ACC112 (cell line): ENCODE data around the gene KRT32.
"Not testable (repeated sequence)": the region's sequence is repeated elsewhere in the genome, so short reads cannot be mapped to it uniquely, and the experiment has no call there.

Source experiments
- H2AFZ ChIP-seq: fragments of 200-600 bp; sonication (generic); one replicate; pipeline ENCODE4 v1.6.0; 2017; ENCODE audit warnings: antibody characterized with exemption, low read length; ENCODE audit not compliant: unreplicated experiment
- H3K27ac ChIP-seq: fragments of 200-600 bp; sonication (generic); 2 replicates; pipeline ENCODE4 v1.5.1; 2014; ENCODE audit warnings: low read depth, mild to moderate bottlenecking, antibody characterized with exemption, low read length, moderate library complexity
- H3K27me3 ChIP-seq: fragments of 200-600 bp; sonication (generic); 2 replicates; pipeline ENCODE4 v1.6.1; 2014; ENCODE audit warnings: mild to moderate bottlenecking, antibody characterized with exemption, low read length, moderate library complexity, mixed read lengths; ENCODE audit not compliant: insufficient read depth
- H3K36me3 ChIP-seq: fragments of 200-600 bp; sonication (generic); 2 replicates; pipeline ENCODE4 v1.6.1; 2016; ENCODE audit warnings: mild to moderate bottlenecking, antibody characterized with exemption, low read length, moderate library complexity, mixed read lengths; ENCODE audit not compliant: insufficient read depth
- H3K4me1 ChIP-seq: fragments of 200-600 bp; sonication (generic); one replicate; pipeline ENCODE4 v1.6.1; 2016; ENCODE audit warnings: low read length, mixed read lengths; ENCODE audit not compliant: insufficient read depth, unreplicated experiment, control insufficient read depth
- H3K4me3 ChIP-seq: fragments of 200-600 bp; sonication (generic); 2 replicates; pipeline ENCODE4 v1.5.1; 2014; ENCODE audit warnings: mild to moderate bottlenecking, low read depth, low read length
- H3K79me2 ChIP-seq: fragments of 200-600 bp; sonication (generic); one replicate; pipeline ENCODE4 v1.6.0; 2016; ENCODE audit warnings: low read length; ENCODE audit not compliant: control insufficient read depth, unreplicated experiment, insufficient read depth

The KRT32 gene

DNA sequence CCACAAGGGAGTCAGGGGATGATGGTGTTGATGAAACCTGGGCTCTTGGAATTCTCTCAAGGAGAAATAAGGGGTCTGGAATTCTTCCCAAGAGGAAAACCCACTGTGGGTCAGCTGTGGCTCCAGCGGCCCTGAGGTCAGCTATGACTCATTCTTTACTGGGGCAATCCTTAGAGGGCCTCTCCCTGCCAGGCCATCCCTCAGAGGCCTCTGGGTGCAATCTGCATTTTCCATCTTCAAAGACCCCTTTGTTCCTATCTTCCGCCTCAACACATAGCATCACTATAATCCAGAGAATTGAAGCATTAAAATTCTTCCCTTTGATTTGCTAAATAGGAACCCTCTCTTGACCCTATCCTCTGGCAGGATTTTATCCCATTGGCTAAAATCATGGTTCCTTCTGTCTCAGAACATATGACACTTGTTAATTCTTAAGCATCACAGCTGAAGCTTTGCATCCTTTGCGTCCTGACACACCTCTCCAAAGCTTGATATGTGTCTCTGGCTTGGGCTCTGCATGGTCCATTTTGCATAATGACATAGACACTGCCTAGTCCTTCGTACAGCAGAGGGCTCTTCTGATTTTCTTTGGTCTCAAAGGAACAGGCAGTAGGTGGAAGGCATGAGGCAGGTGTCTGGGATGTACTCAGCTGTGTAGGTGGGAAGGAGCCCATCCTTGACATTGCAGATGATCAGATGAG, 38.4 kb downstream of the KRT32 start:
- Histone ChIP-seq H3K4me3 (no peak overlapping the region), H3K36me3 (no peaks in the 10 kb centered on the region), H2AFZ (no peak overlapping the region), H3K27me3 (no peaks in the 10 kb centered on the region), H3K79me2 (no peaks in the 10 kb centered on the region), H3K4me1 (peaks cover 8% of the 10 kb centered on the region), H3K27ac (no peak overlapping the region)

DNA sequence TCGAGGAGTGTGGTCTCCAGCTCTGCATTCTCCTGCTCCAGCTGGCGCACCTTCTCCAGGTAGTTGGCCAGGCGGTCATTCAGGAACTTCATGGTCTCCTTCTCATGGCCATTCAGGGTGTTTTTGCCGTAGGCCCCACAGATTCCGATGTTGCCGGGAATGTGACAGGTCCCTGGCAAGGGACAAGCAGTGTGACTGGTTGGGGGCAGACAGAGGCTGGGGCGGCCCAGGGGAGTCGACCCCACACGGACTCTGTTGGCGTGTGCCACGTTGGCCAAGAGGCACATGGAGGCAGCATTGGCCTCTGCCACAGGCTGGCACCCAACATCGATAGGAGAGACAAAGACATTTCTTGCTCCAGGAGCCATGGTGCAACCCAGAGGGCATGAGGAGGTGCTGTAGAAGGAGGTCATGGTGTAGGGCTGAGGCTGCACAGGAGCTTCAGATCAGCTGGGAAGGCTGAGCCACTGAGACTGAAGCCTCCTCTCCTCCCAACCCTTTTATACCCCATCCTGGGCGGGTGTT, 43.0 kb downstream of the KRT32 start, which contains the start of gene KRT37:
TSS of gene KRT37 (minus strand) at position 475 of the 525 bp plus-strand sequence. CDS start at position 413, 62 bp downstream.
- no peaks in the 10 kb centered on the region for H3K79me2 ChIP-seq
- no peak within 1 kb of the TSS for H3K4me3 ChIP-seq
- no peak within 1 kb of the TSS for H2AFZ ChIP-seq
- no peaks in the 10 kb centered on the region for H3K27me3 ChIP-seq
- H3K36me3 ChIP-seq, result no peaks in the 10 kb centered on the region
- peaks cover 29% of the 10 kb centered on the region for H3K4me1 ChIP-seq
- H3K27ac ChIP-seq, result no peak within 1 kb of the TSS

DNA sequence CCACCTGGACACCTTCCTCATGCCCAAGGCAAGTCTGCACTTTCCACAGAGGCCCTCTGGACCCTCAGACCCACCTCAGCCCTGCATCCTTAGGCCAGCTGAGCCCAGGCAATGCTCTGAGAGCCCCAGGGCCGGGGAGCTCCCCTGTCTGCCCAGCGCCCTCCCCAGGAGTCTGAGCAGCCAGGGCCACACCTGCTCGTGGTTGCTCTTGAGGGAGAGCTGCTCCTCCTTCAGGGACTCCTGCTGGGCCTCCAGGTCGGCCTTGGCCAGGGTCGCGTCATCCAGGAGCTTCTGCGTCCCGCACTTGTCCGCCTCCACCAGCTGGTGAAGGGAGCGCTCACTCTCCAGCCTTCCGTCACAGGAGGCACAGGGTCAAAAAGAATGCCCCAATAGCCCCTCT, 44.6 kb downstream of the KRT32 start:
- peaks cover 24% of the 10 kb centered on the region for H3K4me1 ChIP-seq
- H3K4me3 ChIP-seq, result not testable (repeated sequence)

DNA sequence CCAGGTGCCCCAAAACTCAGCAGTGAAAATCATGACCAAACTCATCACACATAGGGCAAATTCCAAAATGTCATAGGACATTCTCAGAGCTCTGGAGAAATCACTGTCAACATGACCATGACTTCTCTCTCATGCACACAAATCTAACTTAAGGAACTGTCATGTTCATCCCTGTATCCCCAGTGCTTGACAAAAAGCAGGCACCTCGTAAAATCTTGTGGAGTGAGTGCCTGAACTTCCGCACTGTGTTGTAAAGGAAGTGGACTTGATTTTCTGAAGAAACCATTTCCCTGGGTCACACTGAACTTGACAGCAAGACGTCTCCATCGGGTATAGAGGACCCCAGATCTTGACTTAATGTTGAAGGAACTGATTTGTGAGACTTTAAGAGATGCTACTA, 45.6 kb downstream of the KRT32 start:
- no peaks in the 10 kb centered on the region for H3K27me3 ChIP-seq
- H3K4me3 ChIP-seq, result no peak overlapping the region
- no peak overlapping the region for H2AFZ ChIP-seq
- no peak overlapping the region for H3K27ac ChIP-seq
- no peaks in the 10 kb centered on the region for H3K36me3 ChIP-seq
- no peaks in the 10 kb centered on the region for H3K79me2 ChIP-seq
- H3K4me1 ChIP-seq, result peaks cover 28% of the 10 kb centered on the region

More for the DNA sequence above, 44.6 kb downstream of the KRT32 start:
- not testable (repeated sequence) for H3K79me2 ChIP-seq, H3K27ac ChIP-seq, H2AFZ ChIP-seq, H3K27me3 ChIP-seq, H3K36me3 ChIP-seq

DNA sequence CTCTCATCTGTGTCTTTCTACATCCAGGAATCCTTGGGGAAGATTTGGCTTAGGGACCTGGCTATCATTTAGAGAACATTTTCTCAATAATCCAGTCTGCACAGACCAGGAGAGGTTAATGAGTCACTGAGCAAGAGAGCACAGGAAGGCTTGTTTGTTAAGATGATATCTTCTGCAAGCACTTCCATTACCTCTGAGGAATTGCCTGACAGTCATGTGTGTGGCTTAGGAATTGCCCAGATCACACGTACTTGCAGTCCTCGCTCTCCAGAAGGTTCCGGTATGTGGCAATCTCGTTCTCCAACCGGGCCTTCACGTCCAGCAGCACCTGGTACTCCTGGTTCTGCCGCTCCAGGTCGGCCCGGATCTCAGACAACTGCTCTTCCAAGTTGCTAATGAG, 46.1 kb downstream of the KRT32 start:
- Histone ChIP-seq H3K79me2 (no peaks in the 10 kb centered on the region), H3K4me1 (peaks cover 33% of the 10 kb centered on the region), H3K27me3 (no peaks in the 10 kb centered on the region), H3K4me3 (no peak overlapping the region), H3K27ac (no peak overlapping the region), H2AFZ (no peak overlapping the region), H3K36me3 (no peaks in the 10 kb centered on the region)

DNA sequence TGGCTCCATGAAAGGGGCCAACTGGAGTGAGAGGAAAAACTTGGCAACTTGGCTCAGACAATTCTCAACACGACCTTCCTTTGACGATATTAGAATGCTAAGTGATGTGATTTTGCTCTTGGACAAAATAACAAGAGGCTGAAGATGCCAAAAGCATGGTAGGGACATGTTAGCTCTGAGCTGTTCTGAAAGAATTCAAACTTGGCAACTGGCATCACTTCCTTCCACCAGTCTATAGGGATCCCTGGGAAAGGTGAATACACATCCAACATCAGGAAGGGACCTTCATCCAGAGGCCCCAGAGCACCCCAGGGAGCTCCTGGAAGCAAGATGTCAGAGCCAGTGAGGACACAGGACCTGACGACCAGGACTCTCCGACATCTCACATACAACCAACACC, 47.1 kb downstream of the KRT32 start:
- H3K27me3 ChIP-seq, result no peaks in the 10 kb centered on the region
- peaks cover 42% of the 10 kb centered on the region for H3K4me1 ChIP-seq
- H2AFZ ChIP-seq, result no peak overlapping the region
- H3K79me2 ChIP-seq, result no peaks in the 10 kb centered on the region
- no peak overlapping the region for H3K4me3 ChIP-seq
- no peaks in the 10 kb centered on the region for H3K36me3 ChIP-seq
- no peak overlapping the region for H3K27ac ChIP-seq

DNA sequence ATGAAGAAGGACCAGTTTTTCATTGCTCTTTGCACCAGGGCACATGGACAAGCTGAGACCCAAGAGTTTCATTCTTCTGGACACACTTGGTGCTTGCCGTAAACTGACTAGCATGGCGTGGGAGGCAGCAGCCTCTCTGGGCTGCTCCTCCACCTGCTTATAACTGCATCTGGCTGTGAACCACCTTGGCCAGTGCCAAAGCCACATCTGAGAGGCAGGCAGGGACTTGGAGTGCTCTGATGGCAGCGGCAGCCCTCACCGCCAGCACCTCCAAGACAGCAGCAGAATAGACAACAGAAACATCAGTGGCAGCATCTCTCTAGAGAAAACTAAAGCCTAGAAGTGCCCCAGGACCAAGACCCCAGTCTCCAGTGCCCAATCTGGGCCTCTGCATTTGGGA, 47.5 kb downstream of the KRT32 start:
- peaks cover 42% of the 10 kb centered on the region for H3K4me1 ChIP-seq
- no peaks in the 10 kb centered on the region for H3K36me3 ChIP-seq
- H3K27me3 ChIP-seq, result no peaks in the 10 kb centered on the region
- H3K79me2 ChIP-seq, result no peaks in the 10 kb centered on the region
- H3K4me3 ChIP-seq, result no peak overlapping the region
- no peak overlapping the region for H2AFZ ChIP-seq
- no peak overlapping the region for H3K27ac ChIP-seq

DNA sequence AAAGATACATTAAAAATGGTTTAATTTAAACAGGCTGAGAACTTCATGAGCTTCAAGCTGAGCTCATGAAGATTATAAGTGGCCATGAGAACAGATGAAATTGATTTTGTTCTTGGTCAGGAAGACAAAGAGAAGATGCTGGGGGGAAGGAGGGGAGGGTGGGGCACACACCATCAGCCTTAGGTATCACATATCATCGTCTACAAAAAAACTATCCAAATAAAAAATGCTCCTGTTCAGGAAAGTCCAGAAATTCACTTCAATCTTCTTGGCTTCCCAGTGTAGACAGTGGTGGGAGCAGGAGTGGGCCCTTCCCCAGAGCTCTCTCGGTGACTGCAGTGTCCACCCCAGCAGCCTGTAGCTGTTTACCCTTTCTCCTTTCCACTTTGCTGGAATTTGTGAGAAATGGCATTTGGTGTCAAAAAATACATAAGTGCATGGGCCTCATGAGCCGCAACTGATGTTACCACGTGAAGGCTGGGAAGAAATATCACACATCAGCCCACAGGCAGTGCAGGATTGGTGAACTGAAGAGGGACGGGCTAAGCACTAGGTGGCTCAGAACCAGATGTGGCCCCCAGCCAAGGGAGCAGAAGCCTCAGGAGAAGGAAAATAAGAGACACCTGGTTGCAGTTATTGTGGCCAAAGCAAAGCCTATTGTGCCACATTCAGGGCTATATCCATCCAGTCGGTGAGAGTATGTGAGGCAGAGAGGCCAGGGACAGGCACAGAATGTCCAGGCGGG, 48.9 kb downstream of the KRT32 start:
- Histone ChIP-seq H3K27me3 (no peaks in the 10 kb centered on the region), H3K27ac (no peak overlapping the region), H3K79me2 (no peaks in the 10 kb centered on the region), H3K4me3 (no peak overlapping the region), H2AFZ (no peak overlapping the region), H3K36me3 (no peaks in the 10 kb centered on the region), H3K4me1 (peaks cover 42% of the 10 kb centered on the region)

DNA sequence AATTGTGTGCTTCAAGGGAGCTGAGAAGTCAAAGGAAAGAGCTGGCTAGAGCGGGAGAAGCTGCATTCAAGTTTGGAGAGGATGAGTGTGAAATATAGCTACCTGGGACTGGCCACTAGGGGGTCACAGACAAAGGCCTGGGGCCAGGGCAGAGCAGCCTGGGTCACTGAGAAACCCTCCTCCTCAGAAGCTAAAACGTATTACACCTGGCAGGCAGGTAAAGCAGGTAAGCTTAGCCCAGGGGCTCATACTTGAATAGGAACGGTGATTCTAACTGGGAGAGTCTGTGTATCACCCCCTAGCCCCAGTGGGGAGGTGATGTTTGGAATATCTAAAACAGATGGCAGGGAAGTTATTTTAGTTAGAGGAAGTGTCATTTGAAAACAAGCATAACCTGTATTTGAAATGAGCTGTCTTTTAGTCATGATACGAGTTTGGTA, 49.6 kb downstream of the KRT32 start:
- peaks cover 42% of the 10 kb centered on the region for H3K4me1 ChIP-seq
- H3K27me3 ChIP-seq, result no peaks in the 10 kb centered on the region
- no peak overlapping the region for H3K4me3 ChIP-seq
- H2AFZ ChIP-seq, result no peak overlapping the region
- no peaks in the 10 kb centered on the region for H3K36me3 ChIP-seq
- H3K79me2 ChIP-seq, result no peaks in the 10 kb centered on the region
- H3K27ac ChIP-seq, result no peak overlapping the region

DNA sequence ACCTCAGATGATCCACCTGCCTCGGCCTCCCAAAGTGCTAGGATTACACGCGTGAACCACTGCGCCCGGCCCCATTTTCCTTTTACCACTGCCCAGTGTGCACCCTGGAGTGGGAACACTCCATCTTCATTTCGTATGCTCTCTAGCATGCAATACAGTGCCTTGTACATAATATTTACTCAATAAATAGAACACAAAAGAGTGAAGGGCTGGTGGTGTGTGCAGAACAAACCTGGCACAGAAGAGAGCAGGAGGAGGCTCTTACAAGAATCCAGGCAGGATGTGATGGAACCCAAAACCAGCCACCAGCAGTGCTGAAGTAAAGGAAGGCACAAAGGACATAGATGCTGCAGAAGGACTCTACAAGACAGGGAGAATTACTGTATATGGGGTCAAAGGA, 50.1 kb downstream of the KRT32 start:
- no peak overlapping the region for H2AFZ ChIP-seq
- H3K27me3 ChIP-seq, result no peaks in the 10 kb centered on the region
- no peaks in the 10 kb centered on the region for H3K79me2 ChIP-seq
- H3K4me3 ChIP-seq, result no peak overlapping the region
- H3K4me1 ChIP-seq, result peaks cover 42% of the 10 kb centered on the region
- H3K27ac ChIP-seq, result no peak overlapping the region
- H3K36me3 ChIP-seq, result no peaks in the 10 kb centered on the region

DNA sequence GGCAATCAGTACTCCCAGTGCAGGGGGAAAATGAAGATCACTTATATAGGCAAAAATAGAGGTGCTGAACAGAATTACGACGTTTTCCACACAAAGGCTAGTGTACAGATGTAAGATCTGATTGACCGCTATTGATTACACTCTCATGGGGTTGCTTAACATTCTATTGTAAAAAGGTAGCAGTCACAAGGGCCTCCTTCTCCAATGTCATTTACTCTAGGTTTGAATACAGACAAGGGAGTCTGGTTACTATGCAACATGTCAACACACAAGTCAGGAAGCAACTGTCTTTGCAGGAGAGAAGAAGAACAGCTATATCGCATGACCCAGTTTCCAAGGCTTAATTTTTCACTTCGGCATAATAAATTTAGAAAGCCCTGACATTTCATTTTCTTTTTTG, 50.7 kb downstream of the KRT32 start:
- Histone ChIP-seq H3K27me3 (no peaks in the 10 kb centered on the region), H3K36me3 (no peaks in the 10 kb centered on the region), H2AFZ (no peak overlapping the region), H3K27ac (no peak overlapping the region), H3K79me2 (no peaks in the 10 kb centered on the region), H3K4me1 (peaks cover 42% of the 10 kb centered on the region), H3K4me3 (no peak overlapping the region)
